GM18499 (cell line): ENCODE measurements around the gene RNASE13.

ENCODE experiments used
- ATAC-seq: cut with Tn5 transposase; IDR thresholded peaks from one replicate; pipeline ENCODE4 v1.9.1; 2021; ENCODE audit warnings: moderate number of reproducible peaks; ENCODE audit not compliant: insufficient read depth, unreplicated experiment

RNASE13 gene

DNA sequence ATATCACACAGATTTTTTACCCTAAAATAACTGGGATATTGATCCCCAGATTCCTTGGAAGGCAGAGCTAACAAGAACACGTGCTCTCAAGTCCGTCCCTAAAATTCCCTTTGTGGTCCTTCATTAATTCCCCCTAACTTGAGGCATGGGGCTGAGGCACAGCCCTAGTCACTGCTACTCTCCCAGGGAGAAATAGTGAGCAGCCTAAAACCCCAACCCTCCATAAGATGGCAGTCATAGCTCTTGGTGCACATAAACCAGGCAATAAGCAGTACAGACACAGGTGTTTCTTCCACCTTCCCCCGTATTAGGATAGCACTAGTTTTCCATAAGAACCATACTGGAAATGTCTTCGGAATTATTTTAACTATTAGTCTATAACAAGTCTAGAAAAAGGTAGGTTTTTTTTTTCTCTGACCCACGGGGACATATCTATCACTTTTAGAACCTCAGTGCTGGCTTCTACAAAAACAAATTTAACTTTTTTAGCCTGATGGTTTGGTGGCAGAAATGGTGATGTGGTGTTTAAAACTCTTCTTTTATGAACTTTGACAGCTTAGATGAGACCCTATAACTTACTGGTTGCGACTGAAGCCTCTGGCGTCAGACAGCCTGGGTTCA lies 32.4 kb upstream of the RNASE13 start:
- ATAC-seq, result no peak

DNA sequence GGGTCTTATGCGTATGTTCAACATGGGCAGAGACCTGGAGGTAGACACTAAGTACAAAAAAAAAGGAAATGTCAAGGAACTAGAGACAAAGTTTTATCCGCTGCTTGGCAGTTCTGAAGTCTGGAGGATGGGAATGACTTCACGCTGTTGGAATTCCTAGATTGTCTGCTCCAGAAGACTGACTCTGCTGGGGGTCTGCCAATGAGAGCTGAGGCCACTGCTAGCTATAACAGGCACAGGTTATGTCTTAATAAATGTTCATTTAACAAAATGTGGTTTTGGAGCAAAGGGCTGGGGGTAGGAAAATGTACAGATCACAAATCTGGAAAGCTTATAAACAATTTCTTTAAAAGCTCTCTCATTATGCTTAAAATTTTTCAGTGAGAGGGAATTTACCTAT lies 28.9 kb upstream of the RNASE13 start:
- no peak for ATAC-seq

GRCh38 chr14:21061347-21061668 lies 26.7 kb upstream of the RNASE13 start:
- no peak for ATAC-seq

- no peak for ATAC-seq
These were observed 26.2 kb upstream of the RNASE13 start for GRCh38 chr14:21060614-21061346.

GRCh38 chr14:21059842-21060613 lies 25.4 kb upstream of the RNASE13 start:
- ATAC-seq, result no peak

- no peak for ATAC-seq
These were observed 24.3 kb upstream of the RNASE13 start for GRCh38 chr14:21058903-21059302.

DNA sequence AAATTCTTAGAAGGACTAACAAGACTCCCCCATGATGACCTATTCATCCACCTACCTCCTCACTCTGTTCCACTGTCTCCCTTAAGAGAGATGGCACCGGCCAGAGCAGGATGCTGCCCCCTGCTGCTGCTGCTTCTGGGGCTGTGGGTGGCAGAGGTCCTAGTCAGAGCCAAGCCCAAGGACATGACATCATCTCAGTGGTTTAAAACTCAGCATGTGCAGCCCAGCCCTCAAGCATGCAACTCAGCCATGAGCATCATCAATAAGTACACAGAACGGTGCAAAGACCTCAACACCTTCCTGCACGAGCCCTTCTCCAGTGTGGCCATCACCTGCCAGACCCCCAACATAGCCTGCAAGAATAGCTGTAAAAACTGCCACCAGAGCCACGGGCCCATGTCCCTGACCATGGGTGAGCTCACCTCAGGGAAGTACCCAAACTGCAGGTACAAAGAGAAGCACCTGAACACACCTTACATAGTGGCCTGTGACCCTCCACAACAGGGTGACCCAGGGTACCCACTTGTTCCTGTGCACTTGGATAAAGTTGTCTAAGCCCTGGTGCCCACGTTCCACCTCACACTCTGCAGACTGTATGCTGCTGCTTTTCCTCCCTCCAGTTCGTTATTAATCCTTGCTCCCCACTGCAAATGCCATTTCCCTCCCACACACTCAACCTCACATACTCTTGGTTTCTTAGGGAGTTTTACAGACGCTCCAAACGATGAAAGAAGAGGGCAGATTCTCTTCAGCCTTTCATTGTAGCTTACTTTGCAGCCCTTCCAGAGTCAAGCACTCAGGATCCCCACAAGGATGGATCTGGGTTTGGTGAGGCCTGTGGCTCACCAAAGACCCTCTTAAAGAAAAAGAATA lies 23.4 kb upstream of the RNASE13 start, which contains the start of gene RNASE8:
RNASE8 (plus strand) TSS at position 20 of the 873 bp plus-strand sequence; CDS start at position 91, 71 bp downstream.
- no peak for ATAC-seq

GRCh38 chr14:21056520-21057163 lies 22.0 kb upstream of the RNASE13 start:
- ATAC-seq, result no peak

DNA sequence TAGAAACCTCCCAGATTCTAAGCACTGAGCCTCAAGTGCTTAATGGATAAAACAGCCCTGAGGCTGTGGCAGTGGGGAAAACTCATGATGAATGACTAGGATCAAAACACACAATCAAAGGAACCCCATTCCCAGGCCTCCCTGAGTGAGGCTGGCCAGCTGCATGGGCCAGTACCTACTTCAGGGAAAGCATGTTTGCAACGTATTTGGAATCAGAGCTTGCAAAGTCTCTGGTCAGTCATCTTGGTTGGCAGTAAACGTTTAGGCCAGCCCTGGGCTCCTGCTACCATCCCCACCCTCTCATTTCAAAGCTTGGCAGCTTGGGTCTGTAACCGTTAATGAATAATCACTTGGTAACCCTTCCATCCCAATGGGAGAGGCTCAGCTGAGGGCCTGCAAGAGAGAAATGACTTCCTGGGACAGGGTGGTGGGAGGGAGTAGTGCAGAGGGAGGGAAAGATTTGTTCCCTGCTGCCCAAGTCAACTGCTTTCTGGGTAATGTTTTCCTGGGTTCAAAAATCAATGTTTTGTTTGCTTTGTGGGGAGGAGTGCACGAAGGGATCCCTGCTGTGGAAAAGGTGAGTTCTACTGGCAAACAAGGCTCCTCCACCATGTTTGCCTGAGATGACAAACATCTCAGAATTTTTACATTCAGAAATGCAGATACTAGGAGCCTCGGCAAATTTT lies 21.0 kb upstream of the RNASE13 start:
- ATAC-seq, result no peak

DNA sequence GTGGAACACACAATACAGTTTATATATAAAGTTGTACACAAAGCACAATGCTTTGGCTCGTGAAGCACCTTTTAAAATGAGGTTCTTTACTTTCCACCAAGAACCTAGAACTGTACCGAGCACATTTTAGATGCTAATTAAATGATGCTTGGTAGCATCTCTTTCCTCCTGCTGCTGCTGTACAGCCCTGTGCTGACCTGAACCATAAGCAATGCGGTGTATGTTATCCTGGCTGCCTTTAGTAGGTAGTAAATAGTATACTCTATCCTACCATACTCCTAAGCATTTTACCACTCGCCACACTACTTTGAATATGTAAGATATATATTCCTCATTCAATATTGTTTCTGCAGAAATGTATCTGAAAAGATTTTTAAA lies 20.1 kb upstream of the RNASE13 start:
- ATAC-seq, result no peak

- ATAC-seq, result no peak
These were observed 19.6 kb upstream of the RNASE13 start for GRCh38 chr14:21054123-21054767.

- no peak for ATAC-seq
These were observed 18.8 kb upstream of the RNASE13 start for GRCh38 chr14:21053184-21054122.

DNA sequence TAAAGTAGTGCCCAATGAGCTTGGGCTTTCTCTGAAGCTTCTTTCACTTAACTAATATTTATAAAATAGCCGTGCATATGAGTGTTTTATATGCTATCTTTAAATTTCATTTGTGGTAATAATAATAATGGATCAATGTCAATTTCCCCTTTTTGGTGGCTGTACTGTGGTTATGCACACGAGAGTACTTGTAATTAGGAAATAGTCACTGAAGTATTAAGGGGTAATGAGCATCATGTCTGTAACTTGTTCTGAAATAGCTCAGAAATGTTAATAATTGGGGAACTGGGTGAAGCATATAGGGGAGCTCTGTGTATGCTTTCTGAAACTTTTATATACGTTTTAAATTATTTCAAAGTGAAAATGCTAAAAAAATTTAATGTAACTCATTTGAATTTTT lies 16.0 kb upstream of the RNASE13 start:
- no peak for ATAC-seq

- ATAC-seq, result no peak
These were observed 14.7 kb upstream of the RNASE13 start for GRCh38 chr14:21049271-21049673.

GRCh38 chr14:21048638-21049037 lies 14.0 kb upstream of the RNASE13 start:
- ATAC-seq, result no peak

DNA sequence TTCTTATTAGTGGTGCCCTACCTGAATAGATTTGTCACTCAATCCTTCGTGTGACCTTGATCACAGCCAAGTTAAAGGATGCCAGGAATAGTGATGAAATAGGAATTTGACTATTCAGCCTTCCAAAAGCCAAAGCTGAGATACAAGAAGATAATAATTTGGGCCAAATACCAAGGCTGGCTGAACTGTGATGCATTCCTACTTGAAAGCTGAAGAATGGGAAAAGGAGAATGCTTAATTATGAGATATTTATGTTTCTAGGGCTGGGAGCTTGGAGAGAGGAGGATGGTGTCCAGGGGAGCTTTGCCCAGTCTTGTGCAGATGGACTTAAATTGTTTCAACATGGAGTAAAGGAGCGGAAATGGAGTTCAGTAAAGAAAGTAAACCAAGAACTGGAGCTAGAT lies 12.8 kb upstream of the RNASE13 start:
- no peak for ATAC-seq

DNA sequence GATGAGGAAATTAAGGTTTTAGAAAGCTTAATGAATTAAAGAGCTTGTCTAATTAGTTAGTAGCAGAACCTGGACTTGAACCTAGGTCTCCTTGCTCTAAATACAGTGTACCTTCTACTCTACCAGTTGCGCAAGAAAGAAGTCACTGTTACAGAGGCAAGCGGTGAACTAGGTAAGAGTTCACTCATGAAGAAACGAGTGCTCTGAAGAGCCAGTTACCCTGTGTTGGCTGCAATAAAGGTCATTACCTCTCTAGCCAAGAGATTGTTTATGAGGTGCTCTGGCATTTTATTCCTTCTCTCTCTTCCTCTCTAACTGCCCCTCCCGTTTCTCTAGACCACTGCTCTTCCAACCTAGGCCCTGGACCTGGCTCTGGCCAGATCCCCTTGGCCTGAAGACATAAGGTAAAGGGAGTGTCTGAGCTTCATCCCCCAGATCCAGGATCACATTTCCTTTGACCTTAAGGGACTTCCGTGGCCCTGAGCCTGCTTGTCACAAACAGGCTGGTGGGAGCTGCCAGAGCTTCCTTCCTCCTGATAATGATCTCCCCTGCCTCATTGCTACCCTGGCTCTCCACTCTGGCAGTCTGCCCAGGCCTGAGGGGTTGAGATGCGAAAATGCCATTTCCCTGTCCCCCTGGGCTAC lies 9.5 kb upstream of the RNASE13 start:
- no peak for ATAC-seq
